ENCODE results near the gene ZACN. TPM values are rescaled to one million over a fixed set of nuclear protein-coding genes. Genes with fewer than 3 reads are reported as not detected.

Gene ZACN
- under 0.01 TPM in 1 of 2 replicates, not detected in the other for total RNA-seq

DNA sequence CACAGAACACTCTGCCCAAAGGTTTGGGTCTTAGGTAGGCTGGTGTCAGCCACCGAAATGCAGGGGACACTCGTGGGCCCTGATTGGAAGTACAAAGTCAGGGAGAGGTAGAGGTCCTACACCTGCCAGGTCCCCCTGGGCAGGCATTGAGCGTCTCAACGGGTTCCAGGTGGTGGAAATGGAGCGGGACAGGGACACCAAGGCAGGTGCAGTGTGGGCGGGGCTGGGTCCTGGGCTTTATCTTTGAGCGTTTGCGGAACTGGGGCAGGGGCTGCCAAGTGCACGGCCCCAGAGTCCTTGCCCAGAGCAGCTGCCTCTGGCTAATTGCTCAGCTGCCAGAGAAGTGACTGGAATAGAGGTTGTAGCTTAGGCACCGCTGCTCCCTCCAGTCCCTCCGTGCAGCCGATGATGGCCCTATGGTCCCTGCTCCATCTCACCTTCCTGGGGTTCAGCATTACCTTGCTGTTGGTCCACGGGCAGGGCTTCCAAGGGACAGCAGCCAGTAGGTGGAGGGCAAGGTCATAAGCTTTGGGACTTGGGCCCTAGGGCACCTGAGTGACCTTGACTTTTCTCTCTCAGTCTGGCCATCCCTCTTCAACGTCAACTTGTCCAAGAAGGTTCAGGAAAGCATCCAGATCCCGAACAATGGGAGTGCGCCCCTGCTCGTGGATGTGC, at the start of gene ZACN:
TSS of gene ZACN (plus strand) at position 323 of the 675 bp plus-strand sequence. CDS start at position 406, 83 bp downstream.

DNA sequence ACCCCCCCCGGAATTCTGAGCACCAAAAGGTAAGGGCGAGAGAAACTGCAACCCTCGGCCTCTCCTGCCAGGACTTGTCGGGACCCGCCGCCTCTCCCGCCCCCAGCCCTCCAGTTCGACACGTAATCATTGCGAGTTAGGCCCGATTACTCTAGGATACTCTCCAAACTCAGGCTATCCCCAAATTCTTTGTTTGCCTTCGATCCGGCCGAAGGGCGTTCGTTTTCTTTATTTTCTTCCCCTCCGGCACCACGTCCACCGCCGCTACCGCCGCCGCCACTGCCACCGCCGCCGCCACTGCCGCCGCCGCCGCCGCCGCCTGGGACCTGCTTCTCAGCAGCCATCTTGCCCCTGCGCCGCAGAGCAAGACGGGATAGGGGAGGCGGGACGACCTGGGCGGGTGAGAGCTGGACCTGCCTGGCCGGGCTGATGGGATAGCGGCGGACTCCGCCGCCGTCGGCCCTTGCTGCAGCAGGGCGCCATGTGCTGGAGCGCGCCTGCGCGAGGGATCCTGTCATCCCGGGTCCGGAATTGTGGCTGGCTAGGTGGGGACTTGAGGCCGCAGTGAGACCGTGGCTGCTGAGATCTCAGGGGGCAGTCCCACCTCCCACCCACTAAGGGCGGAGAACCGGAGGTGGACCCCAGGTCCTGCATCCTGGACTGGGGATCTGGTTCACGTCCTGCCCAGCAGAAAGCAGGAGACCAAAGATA, 6.7 kb upstream of the ZACN start, which contains the start of gene SRP68:
TSS of gene SRP68 (minus strand) at position 370 of the 711 bp plus-strand sequence. CDS start at position 344, 26 bp downstream.

DNA sequence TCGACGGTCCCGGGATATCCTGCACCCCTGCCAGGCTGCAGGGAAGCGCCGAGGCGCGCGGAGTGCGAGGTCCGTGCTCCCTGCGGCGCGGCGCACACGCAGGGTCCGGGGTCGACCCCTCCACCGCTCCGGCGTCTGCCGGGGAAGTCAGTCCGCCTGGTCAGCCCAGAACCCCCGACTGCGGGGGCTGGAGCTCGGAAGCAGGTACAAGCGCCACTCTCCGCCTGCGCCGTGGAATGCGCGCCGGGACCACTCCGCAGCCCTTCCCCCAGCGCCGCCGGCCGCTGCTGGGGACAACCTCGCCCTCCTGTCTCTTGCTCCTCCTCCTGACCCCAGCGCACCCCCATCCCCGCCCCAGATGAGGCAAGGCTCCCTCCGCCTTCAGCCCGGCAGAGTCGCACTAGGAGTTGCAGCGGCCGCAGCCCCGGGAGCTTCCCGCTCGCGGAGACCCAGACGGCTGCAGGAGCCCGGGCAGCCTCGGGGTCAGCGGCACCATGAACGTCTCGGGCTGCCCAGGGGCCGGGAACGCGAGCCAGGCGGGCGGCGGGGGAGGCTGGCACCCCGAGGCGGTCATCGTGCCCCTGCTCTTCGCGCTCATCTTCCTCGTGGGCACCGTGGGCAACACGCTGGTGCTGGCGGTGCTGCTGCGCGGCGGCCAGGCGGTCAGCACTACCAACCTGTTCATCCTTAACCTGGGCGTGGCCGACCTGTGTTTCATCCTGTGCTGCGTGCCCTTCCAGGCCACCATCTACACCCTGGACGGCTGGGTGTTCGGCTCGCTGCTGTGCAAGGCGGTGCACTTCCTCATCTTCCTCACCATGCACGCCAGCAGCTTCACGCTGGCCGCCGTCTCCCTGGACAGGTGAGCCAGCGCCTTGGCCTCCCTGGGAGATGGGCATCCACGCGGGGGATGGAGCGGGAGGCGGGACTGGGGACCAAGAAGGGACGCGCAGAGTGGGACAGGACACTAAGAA, 4.3 kb upstream of the ZACN start, which contains the start of gene GALR2:
TSS of gene GALR2 (plus strand) at position 392 of the 974 bp plus-strand sequence. CDS start at position 495, 103 bp downstream.

DNA sequence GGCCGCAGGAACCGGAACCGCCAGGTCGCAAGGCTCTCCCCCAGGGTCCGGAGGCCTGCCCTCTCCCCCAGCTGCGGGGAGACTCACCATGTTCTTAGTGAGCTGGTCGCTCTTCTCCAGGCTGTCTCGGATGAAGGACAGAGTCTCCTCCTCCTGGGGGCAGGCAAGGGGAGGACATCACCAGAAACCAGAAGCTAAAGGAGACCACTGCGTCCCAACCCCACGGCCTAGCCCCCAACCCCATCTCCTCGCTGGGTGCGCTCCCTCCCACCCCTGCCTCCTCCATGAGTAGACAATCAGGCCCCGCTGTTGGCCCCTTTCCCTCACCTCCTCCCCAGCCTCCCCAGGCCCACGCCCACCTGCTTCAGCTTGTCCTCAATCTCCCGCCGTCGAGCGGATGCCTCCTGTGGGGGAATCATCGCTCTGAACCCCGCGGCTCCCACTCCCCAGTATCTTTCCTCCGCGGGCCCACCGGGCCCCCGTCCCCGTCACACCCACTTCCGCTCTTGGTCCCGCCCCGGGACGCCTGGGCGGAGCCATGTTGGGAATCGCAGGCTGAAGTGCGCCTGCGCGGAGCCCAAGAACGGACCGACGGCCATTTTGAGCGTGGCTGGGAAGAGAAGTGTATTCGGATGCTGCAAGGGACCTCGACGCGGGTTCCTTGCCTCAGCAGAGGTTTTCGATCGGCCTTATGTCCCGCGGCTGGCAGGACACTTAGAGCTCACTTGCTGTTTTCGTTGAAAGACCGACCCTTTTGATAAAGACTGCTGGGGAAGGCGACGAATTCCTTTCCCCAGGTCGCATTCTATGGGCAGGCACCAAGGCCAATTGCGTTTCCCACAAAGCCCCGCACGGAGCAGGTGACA, 24.5 kb downstream of the ZACN start, which contains the start of gene EXOC7:
TSS of gene EXOC7 (minus strand) at position 514 of the 866 bp plus-strand sequence. CDS start at position 419, 95 bp downstream.

Other genes starting within 250 kb of the ZACN start
- 0.83 and 2.4 TPM in 2 replicates for gene UNC13D, start 234.8 kb upstream of the ZACN start, total RNA-seq
- 29.7 and 39.2 TPM in 2 replicates for gene WBP2, start 223.8 kb upstream of the ZACN start, total RNA-seq
- 3.9 and 6.6 TPM in 2 replicates for gene TRIM47, start 200.6 kb upstream of the ZACN start, total RNA-seq
- gene TRIM65, start 182.2 kb upstream of the ZACN start, total RNA-seq, result 19.0 and 19.1 TPM in 2 replicates
- gene MRPL38, start 174.3 kb upstream of the ZACN start, total RNA-seq, result 31.2 and 37.1 TPM in 2 replicates
- gene FBF1, start 138.1 kb upstream of the ZACN start, total RNA-seq, result 13.2 and 14.0 TPM in 2 replicates
- 71.0 and 92.1 TPM in 2 replicates for gene ACOX1, start 100.0 kb upstream of the ZACN start, total RNA-seq
- gene TEN1, start 99.9 kb upstream of the ZACN start, total RNA-seq, result 12.6 and 13.7 TPM in 2 replicates
- gene CDK3, start 78.3 kb upstream of the ZACN start, total RNA-seq, result 2.7 and 5.2 TPM in 2 replicates
- gene EVPL, start 51.9 kb upstream of the ZACN start, total RNA-seq, result not detected in 2 replicates
- 41.3 and 66.1 TPM in 2 replicates for gene SRP68, start 6.7 kb upstream of the ZACN start, total RNA-seq
- not detected in 2 replicates for gene GALR2, start 4.4 kb upstream of the ZACN start, total RNA-seq
- 89.7 and 107 TPM in 2 replicates for gene EXOC7, start 24.6 kb downstream of the ZACN start, total RNA-seq
- gene FOXJ1, start 62.1 kb downstream of the ZACN start, total RNA-seq, result not detected in 2 replicates
- gene RNF157, start 161.3 kb downstream of the ZACN start, total RNA-seq, result 0.05 and 1.8 TPM in 2 replicates
- gene UBALD2, start 186.2 kb downstream of the ZACN start, total RNA-seq, result 1.2 and 2.1 TPM in 2 replicates
- gene QRICH2, start 229.1 kb downstream of the ZACN start, total RNA-seq, result 4.8 and 5.1 TPM in 2 replicates

Measured in smooth muscle cell of the umbilical artery (primary cell).